HepG2 (cell line): Measurements from ENCODE around the gene XKR3. TPM values are rescaled to one million over a fixed set of nuclear protein-coding genes. Genes with fewer than 3 reads are reported as not detected.

Experiments
- ATAC-seq: fragments of 200-7000 bp; cut with Tn5 transposase; 3 replicates; pipeline ENCODE4 v1.9.1; 2020; ENCODE audit warnings: mild to moderate bottlenecking, moderate library complexity
- BruUV-seq: library from RNA; stranded (reverse); fragments of 400-500 nt; replicated peaks from 2 replicates; lab custom pipeline; 2021; lab: Mats Ljungman, UMichigan
- CTCF ChIA-PET: fragments of 300-600 bp; formaldehyde crosslinking; extraction: SDS; loops from one replicate; lab custom pipeline; 2021; ENCODE audit warnings: low total read pairs, inconsistent platforms, low intra/inter-chr PET ratio; lab: Yijun Ruan, JAX
- POLR2A ChIA-PET: fragments of 350-600 bp; sonication (Branson Sonifier 250); formaldehyde crosslinking; loops from one replicate; lab custom pipeline; 2020; ENCODE audit warnings: antibody characterized with exemption, inconsistent platforms; lab: Yijun Ruan, JAX
- DNase-seq: peaks from one replicate; pipeline ENCODE4 v3.0.0-alpha.2; 2015; ENCODE audit warnings: low spot score
- FAIRE-seq: peaks from 3 replicates; lab custom pipeline; 2011; peaks lifted over from hg19 to GRCh38; lab: Jason Lieb, UNC
- H2AFZ ChIP-seq: one replicate; pipeline ENCODE4 v1.6.1; 2011; ENCODE audit warnings: low read length, inconsistent platforms
- H3K27ac ChIP-seq: fragments of 300-600 bp; 3 replicates; pipeline ENCODE4 v1.8.0; 2011; ENCODE audit warnings: mixed run types, mild to moderate bottlenecking, mixed read lengths, low read length, inconsistent platforms; ENCODE audit not compliant: insufficient read depth; ENCODE audit errors: extremely low read length
- H3K27me3 ChIP-seq, 2 experiments: fragments of 200-600 bp in 1 of 2; 2 replicates in 1 of 2; 3 replicates in 1 of 2; pipeline versions ENCODE4 v1.6.0 to v1.8.0; 2011; ENCODE audit warnings: low read length in 2 of 2, mild to moderate bottlenecking in 2 of 2, moderate library complexity in 2 of 2, inconsistent platforms in 1 of 2; ENCODE audit not compliant: insufficient read depth in 2 of 2, control insufficient read depth in 1 of 2
- H3K36me3 ChIP-seq, 2 experiments: fragments of 200-600 bp in 1 of 2; replicated peaks in 1 of 2; 2 replicates in 1 of 2; 3 replicates in 1 of 2; pipeline versions ENCODE4 v1.5.1 to v1.8.0; 2011; ENCODE audit warnings: low read length in 2 of 2, inconsistent platforms in 1 of 2; ENCODE audit not compliant: insufficient read depth in 2 of 2, control insufficient read depth in 1 of 2
- H3K4me1 ChIP-seq: 2 replicates; pipeline ENCODE4 v1.5.1; 2012; ENCODE audit warnings: low read length, inconsistent platforms; ENCODE audit not compliant: insufficient read depth
- H3K4me2 ChIP-seq: 2 replicates; pipeline ENCODE4 v1.6.0; 2011; ENCODE audit warnings: low read depth, low read length, inconsistent platforms
- H3K4me3 ChIP-seq, 3 experiments: fragments of 200-600 bp in 1 of 3; sonication (generic), shearing (Covaris generic) in 1 of 3; replicated peaks in 1 of 3; 2 replicates each; pipeline ENCODE4 v1.5.1; 2011 to 2016; ENCODE audit warnings: low read length in 3 of 3, inconsistent platforms in 2 of 3, low read depth in 2 of 3, mild to moderate bottlenecking in 2 of 3, control low read depth in 1 of 3, mixed read lengths in 1 of 3; ENCODE audit not compliant: insufficient read depth in 1 of 3
- H3K79me2 ChIP-seq: one replicate; pipeline ENCODE4 v1.6.1; 2011; ENCODE audit warnings: low read length, inconsistent platforms; ENCODE audit not compliant: insufficient read depth
- H3K9ac ChIP-seq: 2 replicates; pipeline ENCODE4 v1.6.0; 2011; ENCODE audit warnings: mild to moderate bottlenecking, low read depth, low read length, inconsistent platforms; ENCODE audit not compliant: insufficient read depth
- H3K9me3 ChIP-seq: 2 replicates; pipeline ENCODE4 v1.5.1; 2012; ENCODE audit warnings: mild to moderate bottlenecking, low read length
- H4K20me1 ChIP-seq: 2 replicates; pipeline ENCODE4 v1.6.0; 2011; ENCODE audit warnings: inconsistent platforms, mild to moderate bottlenecking, low read length, moderate library complexity; ENCODE audit not compliant: insufficient read depth
- BCL6 ChIP-seq: IDR thresholded peaks from 2 replicates; pipeline ENCODE4 v1.6.1; 2016; ENCODE audit warnings: missing genetic modification reagents, missing compliant biosample characterization
- ETV5 ChIP-seq: IDR thresholded peaks from 2 replicates; pipeline ENCODE4 v1.6.1; 2018; ENCODE audit warnings: missing biosample characterization, missing genetic modification reagents, inconsistent platforms, borderline replicate concordance
- JUNB ChIP-seq: sonication (generic); formaldehyde crosslinking; IDR thresholded peaks from 2 replicates; pipeline ENCODE4 v1.8.0; 2022; ENCODE audit warnings: missing genetic modification reagents, mild to moderate bottlenecking, borderline replicate concordance
- MBNL3 ChIP-seq: fragments of 250-450 bp; sonication (Bioruptor Pico); conservative IDR thresholded peaks from 2 replicates; pipeline ENCODE4 v1.8.0; 2022; ENCODE audit warnings: mild to moderate bottlenecking, inconsistent platforms
- NFATC3 ChIP-seq: sonication (generic); formaldehyde crosslinking; IDR thresholded peaks from 2 replicates; pipeline ENCODE4 v1.5.1; 2020; ENCODE audit warnings: mild to moderate bottlenecking, missing genetic modification reagents
- RXRA ChIP-seq: sonication (generic); formaldehyde crosslinking; IDR thresholded peaks from 2 replicates; pipeline ENCODE4 v1.5.1; 2020; ENCODE audit warnings: missing genetic modification reagents
- SMYD3 ChIP-seq: sonication (generic); formaldehyde crosslinking; IDR thresholded peaks from 2 replicates; pipeline ENCODE4 v1.8.1; 2023; ENCODE audit warnings: mild to moderate bottlenecking, missing genetic modification reagents
- TSC22D2 ChIP-seq: sonication (generic); formaldehyde crosslinking; IDR thresholded peaks from 2 replicates; pipeline ENCODE4 v1.5.1; 2020; ENCODE audit warnings: missing genetic modification reagents, mild to moderate bottlenecking, borderline replicate concordance
- ZNF607 ChIP-seq: sonication (generic); formaldehyde crosslinking; IDR thresholded peaks from 2 replicates; pipeline ENCODE4 v1.5.1; 2020; ENCODE audit warnings: missing genetic modification reagents, mild to moderate bottlenecking, borderline replicate concordance
- WGBS: methylation state at CpG from one replicate; pipeline ENCODE4 v1.1.6; 2017; ENCODE audit warnings: low lambda C conversion rate; 5-methylcytosine and 5-hydroxymethylcytosine counted together
- in situ Hi-C: cut with HindIII; loops from 2 replicates; pipeline ENCODE4 v1.10.0; 2017; ENCODE audit warnings: low pct_unique_long_range_greater_than_20kb; ENCODE audit not compliant: extremely low pct_ligation_motif_present
- intact Hi-C: fragments of 100-400 bp; cut with micrococcal nuclease; formaldehyde crosslinking; loops from one replicate; pipeline ENCODE4 v1.10.0; 2022; ENCODE audit not compliant: unreplicated experiment
- polyA plus RNA-seq, 8 experiments: library from polyadenylated mRNA; depleted of rRNA in 3 of 8; stranded (reverse) in 7 of 8; unstranded in 1 of 8; fragments of >200 nt; fragmentation: Illumina TruSeq in 4 of 8; extraction: Trizol in 4 of 8; gene quantifications; 2 replicates each; pipeline versions ENCODE4 v1.2.1 to v1.2.3, GENCODE V29; 2011 to 2016; ENCODE audit warnings: low read depth in 4 of 8, missing spikeins in 1 of 8, mixed read lengths in 1 of 8; ENCODE audit not compliant: insufficient read depth in 1 of 8
- total RNA-seq, 5 experiments: library from RNA; depleted of rRNA; stranded (reverse); fragments of >200 nt; fragmentation: Illumina TruSeq; extraction: Trizol; gene quantifications; 2 replicates each; pipeline ENCODE4 v1.2.3, GENCODE V29; 2016; ENCODE audit warnings: low read depth in 1 of 5
- TF ChIP-seq, protein P1 (sequence below): IDR thresholded peaks from 2 replicates; pipeline ENCODE4 v1.6.1; 2018; ENCODE audit warnings: missing genetic modification reagents, mild to moderate bottlenecking, missing compliant biosample characterization
- TF ChIP-seq, protein P2 (sequence below): sonication (generic); formaldehyde crosslinking; IDR thresholded peaks from 2 replicates; pipeline ENCODE4 v1.4.0; 2020; ENCODE audit warnings: missing genetic modification reagents, mild to moderate bottlenecking, borderline replicate concordance
- TF ChIP-seq, protein P3 (sequence below): sonication (generic); formaldehyde crosslinking; IDR thresholded peaks from 2 replicates; pipeline ENCODE4 v1.5.0; 2020; ENCODE audit warnings: missing genetic modification reagents
- TF ChIP-seq, protein P4 (sequence below): sonication (generic); formaldehyde crosslinking; IDR thresholded peaks from 2 replicates; pipeline ENCODE4 v1.9.0; 2021; ENCODE audit warnings: mild to moderate bottlenecking, missing genetic modification reagents

The XKR3 gene
- total and polyA plus RNA-seq, 2 of the 13 experiments (the other 11 are each of a cell fraction or from before 2014, with no cell fraction given) = not detected

DNA sequence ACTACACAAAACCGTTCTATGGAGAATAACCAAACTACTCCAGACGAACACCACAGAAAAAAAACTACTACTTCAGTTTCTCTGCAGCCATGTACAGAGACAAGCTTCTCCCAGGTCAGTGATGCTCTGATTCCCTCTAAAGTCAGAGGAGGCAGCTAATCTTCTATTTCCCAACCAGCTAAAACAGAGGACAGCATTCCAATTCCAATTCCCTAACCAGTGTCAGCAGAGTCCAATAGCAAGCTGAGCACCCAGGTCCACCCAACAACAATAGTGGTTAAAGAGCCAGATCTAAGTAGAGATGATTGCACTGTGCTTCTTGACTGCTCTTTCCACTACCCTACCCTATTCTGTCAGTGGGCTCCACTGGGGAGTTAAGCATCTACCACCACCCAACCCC, 6.7 kb downstream of the XKR3 start (continued):
- no peak for TF ChIP-seq ETV5
- TF ChIP-seq, protein P1, sequence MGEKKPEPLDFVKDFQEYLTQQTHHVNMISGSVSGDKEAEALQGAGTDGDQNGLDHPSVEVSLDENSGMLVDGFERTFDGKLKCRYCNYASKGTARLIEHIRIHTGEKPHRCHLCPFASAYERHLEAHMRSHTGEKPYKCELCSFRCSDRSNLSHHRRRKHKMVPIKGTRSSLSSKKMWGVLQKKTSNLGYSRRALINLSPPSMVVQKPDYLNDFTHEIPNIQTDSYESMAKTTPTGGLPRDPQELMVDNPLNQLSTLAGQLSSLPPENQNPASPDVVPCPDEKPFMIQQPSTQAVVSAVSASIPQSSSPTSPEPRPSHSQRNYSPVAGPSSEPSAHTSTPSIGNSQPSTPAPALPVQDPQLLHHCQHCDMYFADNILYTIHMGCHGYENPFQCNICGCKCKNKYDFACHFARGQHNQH (CRISPR knock-in tag) = no peak
- TF ChIP-seq, protein P2, sequence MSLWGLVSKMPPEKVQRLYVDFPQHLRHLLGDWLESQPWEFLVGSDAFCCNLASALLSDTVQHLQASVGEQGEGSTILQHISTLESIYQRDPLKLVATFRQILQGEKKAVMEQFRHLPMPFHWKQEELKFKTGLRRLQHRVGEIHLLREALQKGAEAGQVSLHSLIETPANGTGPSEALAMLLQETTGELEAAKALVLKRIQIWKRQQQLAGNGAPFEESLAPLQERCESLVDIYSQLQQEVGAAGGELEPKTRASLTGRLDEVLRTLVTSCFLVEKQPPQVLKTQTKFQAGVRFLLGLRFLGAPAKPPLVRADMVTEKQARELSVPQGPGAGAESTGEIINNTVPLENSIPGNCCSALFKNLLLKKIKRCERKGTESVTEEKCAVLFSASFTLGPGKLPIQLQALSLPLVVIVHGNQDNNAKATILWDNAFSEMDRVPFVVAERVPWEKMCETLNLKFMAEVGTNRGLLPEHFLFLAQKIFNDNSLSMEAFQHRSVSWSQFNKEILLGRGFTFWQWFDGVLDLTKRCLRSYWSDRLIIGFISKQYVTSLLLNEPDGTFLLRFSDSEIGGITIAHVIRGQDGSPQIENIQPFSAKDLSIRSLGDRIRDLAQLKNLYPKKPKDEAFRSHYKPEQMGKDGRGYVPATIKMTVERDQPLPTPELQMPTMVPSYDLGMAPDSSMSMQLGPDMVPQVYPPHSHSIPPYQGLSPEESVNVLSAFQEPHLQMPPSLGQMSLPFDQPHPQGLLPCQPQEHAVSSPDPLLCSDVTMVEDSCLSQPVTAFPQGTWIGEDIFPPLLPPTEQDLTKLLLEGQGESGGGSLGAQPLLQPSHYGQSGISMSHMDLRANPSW (CRISPR knock-in tag) = no peak
- TF ChIP-seq ZNF607 (CRISPR knock-in tag) = no peak
- no peak for TF ChIP-seq TSC22D2 (CRISPR knock-in tag)
- TF ChIP-seq, protein P3, sequence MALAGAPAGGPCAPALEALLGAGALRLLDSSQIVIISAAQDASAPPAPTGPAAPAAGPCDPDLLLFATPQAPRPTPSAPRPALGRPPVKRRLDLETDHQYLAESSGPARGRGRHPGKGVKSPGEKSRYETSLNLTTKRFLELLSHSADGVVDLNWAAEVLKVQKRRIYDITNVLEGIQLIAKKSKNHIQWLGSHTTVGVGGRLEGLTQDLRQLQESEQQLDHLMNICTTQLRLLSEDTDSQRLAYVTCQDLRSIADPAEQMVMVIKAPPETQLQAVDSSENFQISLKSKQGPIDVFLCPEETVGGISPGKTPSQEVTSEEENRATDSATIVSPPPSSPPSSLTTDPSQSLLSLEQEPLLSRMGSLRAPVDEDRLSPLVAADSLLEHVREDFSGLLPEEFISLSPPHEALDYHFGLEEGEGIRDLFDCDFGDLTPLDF (CRISPR knock-in tag) = no peak

DNA sequence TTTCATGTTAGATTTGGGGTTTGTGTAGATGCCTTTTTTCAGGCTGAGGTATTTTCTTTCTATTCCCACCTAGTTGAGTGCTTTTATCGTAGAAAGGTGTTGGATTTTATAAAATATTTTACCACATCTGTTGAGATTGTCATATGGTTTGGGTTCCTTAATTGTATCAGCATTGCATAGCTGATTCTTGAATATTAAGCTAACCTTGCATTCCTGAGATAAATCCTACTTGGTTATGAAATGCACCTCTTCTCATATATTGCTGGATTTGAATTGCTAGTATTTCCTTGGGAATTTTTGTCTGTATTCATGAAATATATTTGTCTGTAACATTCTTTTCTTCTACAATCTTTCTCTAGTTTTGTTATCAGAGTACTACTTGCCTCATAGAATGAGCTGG, 10.1 kb downstream of the XKR3 start:
- in situ Hi-C loops (no loop called here), intact Hi-C loops (no loop called here)
- Histone ChIP-seq H3K4me2 (no peak overlapping the region), H3K9me3 (no peaks in the 10 kb centered on the region), H3K27me3 (no peaks in the 10 kb centered on the region), H3K27ac (no peak overlapping the region), H3K36me3 (no peaks in the 10 kb centered on the region), H3K9ac (no peak overlapping the region), H3K79me2 (no peaks in the 10 kb centered on the region), H2AFZ (no peak overlapping the region), H4K20me1 (no peaks in the 10 kb centered on the region), H3K4me3 (no peak overlapping the region), H3K4me1 (no peaks in the 10 kb centered on the region)
- ChIA-PET CTCF (no interaction called here), POLR2A (no interaction called here)
- ATAC-seq = no peak
- DNase-seq = no peak
- no TSS peak for BruUV-seq
- FAIRE-seq = no peak
- WGBS = 0% methylated on average over 1 of the region's 1 CpG
- TF ChIP-seq BCL6 (no peak), SMYD3 (CRISPR knock-in tag) (no peak), RXRA (CRISPR knock-in tag) (no peak), JUNB (CRISPR knock-in tag) (no peak), MBNL3 (no peak), NFATC3 (CRISPR knock-in tag) (no peak)
- TF ChIP-seq, protein P4, sequence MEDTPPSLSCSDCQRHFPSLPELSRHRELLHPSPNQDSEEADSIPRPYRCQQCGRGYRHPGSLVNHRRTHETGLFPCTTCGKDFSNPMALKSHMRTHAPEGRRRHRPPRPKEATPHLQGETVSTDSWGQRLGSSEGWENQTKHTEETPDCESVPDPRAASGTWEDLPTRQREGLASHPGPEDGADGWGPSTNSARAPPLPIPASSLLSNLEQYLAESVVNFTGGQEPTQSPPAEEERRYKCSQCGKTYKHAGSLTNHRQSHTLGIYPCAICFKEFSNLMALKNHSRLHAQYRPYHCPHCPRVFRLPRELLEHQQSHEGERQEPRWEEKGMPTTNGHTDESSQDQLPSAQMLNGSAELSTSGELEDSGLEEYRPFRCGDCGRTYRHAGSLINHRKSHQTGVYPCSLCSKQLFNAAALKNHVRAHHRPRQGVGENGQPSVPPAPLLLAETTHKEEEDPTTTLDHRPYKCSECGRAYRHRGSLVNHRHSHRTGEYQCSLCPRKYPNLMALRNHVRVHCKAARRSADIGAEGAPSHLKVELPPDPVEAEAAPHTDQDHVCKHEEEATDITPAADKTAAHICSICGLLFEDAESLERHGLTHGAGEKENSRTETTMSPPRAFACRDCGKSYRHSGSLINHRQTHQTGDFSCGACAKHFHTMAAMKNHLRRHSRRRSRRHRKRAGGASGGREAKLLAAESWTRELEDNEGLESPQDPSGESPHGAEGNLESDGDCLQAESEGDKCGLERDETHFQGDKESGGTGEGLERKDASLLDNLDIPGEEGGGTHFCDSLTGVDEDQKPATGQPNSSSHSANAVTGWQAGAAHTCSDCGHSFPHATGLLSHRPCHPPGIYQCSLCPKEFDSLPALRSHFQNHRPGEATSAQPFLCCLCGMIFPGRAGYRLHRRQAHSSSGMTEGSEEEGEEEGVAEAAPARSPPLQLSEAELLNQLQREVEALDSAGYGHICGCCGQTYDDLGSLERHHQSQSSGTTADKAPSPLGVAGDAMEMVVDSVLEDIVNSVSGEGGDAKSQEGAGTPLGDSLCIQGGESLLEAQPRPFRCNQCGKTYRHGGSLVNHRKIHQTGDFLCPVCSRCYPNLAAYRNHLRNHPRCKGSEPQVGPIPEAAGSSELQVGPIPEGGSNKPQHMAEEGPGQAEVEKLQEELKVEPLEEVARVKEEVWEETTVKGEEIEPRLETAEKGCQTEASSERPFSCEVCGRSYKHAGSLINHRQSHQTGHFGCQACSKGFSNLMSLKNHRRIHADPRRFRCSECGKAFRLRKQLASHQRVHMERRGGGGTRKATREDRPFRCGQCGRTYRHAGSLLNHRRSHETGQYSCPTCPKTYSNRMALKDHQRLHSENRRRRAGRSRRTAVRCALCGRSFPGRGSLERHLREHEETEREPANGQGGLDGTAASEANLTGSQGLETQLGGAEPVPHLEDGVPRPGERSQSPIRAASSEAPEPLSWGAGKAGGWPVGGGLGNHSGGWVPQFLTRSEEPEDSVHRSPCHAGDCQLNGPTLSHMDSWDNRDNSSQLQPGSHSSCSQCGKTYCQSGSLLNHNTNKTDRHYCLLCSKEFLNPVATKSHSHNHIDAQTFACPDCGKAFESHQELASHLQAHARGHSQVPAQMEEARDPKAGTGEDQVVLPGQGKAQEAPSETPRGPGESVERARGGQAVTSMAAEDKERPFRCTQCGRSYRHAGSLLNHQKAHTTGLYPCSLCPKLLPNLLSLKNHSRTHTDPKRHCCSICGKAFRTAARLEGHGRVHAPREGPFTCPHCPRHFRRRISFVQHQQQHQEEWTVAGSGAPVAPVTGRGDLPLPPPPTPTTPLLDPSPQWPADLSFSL (CRISPR knock-in tag) = no peak
